Endothelial cell of umbilical vein (primary cell): ENCODE data around the gene SEH1L. TPM values are rescaled to one million over a fixed set of nuclear protein-coding genes. Genes with fewer than 3 reads are reported as not detected.

Source experiments
- BruUV-seq: library from RNA; stranded (reverse); fragments of 400-500 nt; replicated peaks from 2 replicates; lab custom pipeline; 2021; lab: Mats Ljungman, UMichigan
- CTCF ChIA-PET: fragments of 300-600, 350-600 bp; sonication (Branson Sonifier 250); formaldehyde crosslinking; loops from one replicate; lab custom pipeline; 2021; ENCODE audit warnings: antibody characterized with exemption, inconsistent platforms; lab: Charles Lee
- POLR2A ChIA-PET: fragments of 300-600, 350-600 bp; sonication (Branson Sonifier 250); formaldehyde crosslinking; loops from one replicate; lab custom pipeline; 2021; ENCODE audit warnings: antibody characterized with exemption, inconsistent platforms; lab: Charles Lee
- DNase-seq: peaks from one replicate; pipeline ENCODE4 v3.0.0-alpha.2; 2011; ENCODE audit warnings: low read depth, low spot score
- FAIRE-seq: peaks from 2 replicates; lab custom pipeline; 2011; peaks lifted over from hg19 to GRCh38; lab: Jason Lieb, UNC
- H2AFZ ChIP-seq: 2 replicates; pipeline ENCODE4 v1.6.0; 2012; ENCODE audit warnings: low read depth, low read length, control low read depth, inconsistent platforms
- H3K27ac ChIP-seq: 2 replicates; pipeline ENCODE4 v1.5.1; 2011; ENCODE audit warnings: low read depth, mild to moderate bottlenecking, control low read depth, low read length, moderate library complexity; ENCODE audit not compliant: insufficient read depth
- H3K27me3 ChIP-seq, 2 experiments: 2 replicates each; pipeline versions ENCODE4 v1.6.0 to v1.6.1; 2011; ENCODE audit warnings: low read length in 2 of 2, mixed read lengths in 1 of 2; ENCODE audit not compliant: control insufficient read depth in 2 of 2, insufficient read depth in 2 of 2
- H3K36me3 ChIP-seq, 2 experiments: 2 replicates in 1 of 2; 3 replicates in 1 of 2; pipeline ENCODE4 v1.5.1; 2011; ENCODE audit warnings: low read length in 2 of 2, mild to moderate bottlenecking in 1 of 2, moderate library complexity in 1 of 2; ENCODE audit not compliant: control insufficient read depth in 2 of 2, insufficient read depth in 2 of 2; ENCODE audit errors: extremely low read depth in 1 of 2
- H3K4me1 ChIP-seq: 3 replicates; pipeline ENCODE4 v1.5.1; 2011; ENCODE audit warnings: mild to moderate bottlenecking, low read length; ENCODE audit not compliant: control insufficient read depth, insufficient read depth; ENCODE audit errors: extremely low read depth
- H3K4me2 ChIP-seq: 2 replicates; pipeline ENCODE4 v1.6.1; 2011; ENCODE audit warnings: low read length, control low read depth, mixed read lengths; ENCODE audit not compliant: insufficient read depth
- H3K4me3 ChIP-seq, 3 experiments: fragments of 200-600 bp in 1 of 3; sonication (generic), shearing (Covaris generic) in 1 of 3; replicated peaks in 1 of 3; 2 replicates each; pipeline ENCODE4 v1.5.1; 2011 to 2016; ENCODE audit warnings: control low read depth in 3 of 3, low read length in 3 of 3, mild to moderate bottlenecking in 2 of 3, inconsistent platforms in 1 of 3, low read depth in 1 of 3, moderate library complexity in 1 of 3; ENCODE audit not compliant: insufficient read depth in 1 of 3
- H3K79me2 ChIP-seq: 2 replicates; pipeline ENCODE4 v1.6.0; 2012; ENCODE audit warnings: low read length, inconsistent platforms; ENCODE audit not compliant: control insufficient read depth, insufficient read depth
- H3K9ac ChIP-seq: replicated peaks from 2 replicates; pipeline ENCODE3; 2011; ENCODE audit warnings: low read length, control low read depth; ENCODE audit not compliant: insufficient read depth; ENCODE audit errors: extremely low read depth
- H3K9me1 ChIP-seq: replicated peaks from 3 replicates; pipeline ENCODE4 v1.6.0; 2011; ENCODE audit warnings: mild to moderate bottlenecking, low read length; ENCODE audit not compliant: control insufficient read depth, insufficient read depth; ENCODE audit errors: extremely low read depth
- H3K9me3 ChIP-seq: replicated peaks from 2 replicates; pipeline ENCODE4 v1.5.1; 2012; ENCODE audit warnings: low read length, inconsistent platforms; ENCODE audit not compliant: control insufficient read depth, insufficient read depth
- H4K20me1 ChIP-seq: replicated peaks from 2 replicates; pipeline ENCODE3; 2011; ENCODE audit warnings: mild to moderate bottlenecking, low read length; ENCODE audit not compliant: control insufficient read depth, insufficient read depth; ENCODE audit errors: extremely low read depth
- CTCF ChIP-seq, 2 donors: IDR thresholded peaks; 1 replicate in 1 of 2; 2 replicates in 1 of 2; pipeline ENCODE4 v1.5.1; 2011; ENCODE audit warnings: low read length in 2 of 2, mild to moderate bottlenecking in 2 of 2, moderate library complexity in 2 of 2, control low read depth in 1 of 2, inconsistent platforms in 1 of 2, low read depth in 1 of 2; ENCODE audit not compliant: insufficient read depth in 1 of 2; ENCODE audit errors: extremely low read depth in 1 of 2
- EZH2 ChIP-seq: IDR thresholded peaks from 2 replicates; pipeline ENCODE4 v1.6.1; 2012; ENCODE audit warnings: borderline replicate concordance, low read depth, mild to moderate bottlenecking, moderate library complexity, low read length, inconsistent platforms; ENCODE audit not compliant: severe bottlenecking
- FOS ChIP-seq: IDR thresholded peaks from 2 replicates; pipeline ENCODE4 v1.6.1; 2011; ENCODE audit warnings: mild to moderate bottlenecking, low read length, moderate library complexity, borderline replicate concordance; ENCODE audit not compliant: insufficient read depth
- GATA2 ChIP-seq: IDR thresholded peaks from 2 replicates; pipeline ENCODE4 v1.7.0; 2011; ENCODE audit warnings: low read depth, mild to moderate bottlenecking, moderate library complexity, mixed read lengths, low read length; ENCODE audit not compliant: insufficient read length, insufficient read depth
- JUN ChIP-seq: IDR thresholded peaks from 2 replicates; pipeline ENCODE4 v1.6.1; 2011; ENCODE audit warnings: borderline replicate concordance, low read depth; ENCODE audit not compliant: insufficient read length, insufficient read depth
- MAX ChIP-seq: IDR thresholded peaks from 2 replicates; pipeline ENCODE4 v1.6.1; 2011; ENCODE audit not compliant: insufficient read depth, insufficient read length
- MYC ChIP-seq: IDR thresholded peaks from one replicate; pipeline ENCODE4 v1.6.1; 2011; ENCODE audit warnings: mild to moderate bottlenecking, low read depth, low read length
- POLR2A ChIP-seq: IDR thresholded peaks from 2 replicates; pipeline ENCODE4 v1.6.1; 2012; ENCODE audit warnings: low read depth, mild to moderate bottlenecking, control low read depth, low read length
- POLR2AphosphoS5 ChIP-seq: IDR thresholded peaks from 2 replicates; pipeline ENCODE4 v1.6.1; 2012; ENCODE audit warnings: low read depth, mild to moderate bottlenecking, control low read depth, low read length, moderate library complexity; ENCODE audit not compliant: insufficient read depth
- dilution Hi-C: fragments of 300-500 bp; cut with MboI; formaldehyde crosslinking; loops from one replicate; pipeline ENCODE4 v1.15.0; 2019; ENCODE audit warnings: low sequenced_read_pairs; ENCODE audit not compliant: extremely low pct_ligation_motif_present
- intact Hi-C: fragments of 100-400 bp; cut with micrococcal nuclease; formaldehyde crosslinking; loops from one replicate; pipeline ENCODE4 v1.10.0; 2022
- polyA plus RNA-seq, 4 experiments: library from polyadenylated mRNA; depleted of rRNA in 3 of 4; stranded (reverse) in 3 of 4; unstranded in 1 of 4; fragments of >200 nt; gene quantifications; 2 replicates each; pipeline versions ENCODE4 v1.2.1 to v1.2.3, GENCODE V29; 2011 to 2012; ENCODE audit warnings: missing spikeins in 1 of 4
- total RNA-seq: library from RNA; stranded (reverse); gene quantifications from 2 replicates; pipeline ENCODE4 v1.2.3, GENCODE V29; 2021

SEH1L gene
- total and polyA plus RNA-seq, 2 donors (not counting 3 experiments of a cell fraction or from before 2014, with no cell fraction given): 19.8 to 42.8 TPM

- H2AFZ ChIP-seq: no peak overlapping the region
- FAIRE-seq (no peak), DNase-seq (no peak)
- no peaks in the 10 kb centered on the region for H3K9me1 ChIP-seq
- intact Hi-C loops (no loop called here), dilution Hi-C loops (no loop called here)
- BruUV-seq: no TSS peak
- no peak overlapping the region for H3K4me3 ChIP-seq
- H3K4me1 ChIP-seq: no peaks in the 10 kb centered on the region
- H3K27ac ChIP-seq: no peak overlapping the region
- TF ChIP-seq POLR2A: no peak
- no peak for TF ChIP-seq MYC
- TF ChIP-seq JUN: no peak
- TF ChIP-seq EZH2: no peak
- no peak for TF ChIP-seq POLR2AphosphoS5
- TF ChIP-seq CTCF (IDR thresholded peaks at IDR 0.05; ENCODE audit: extremely low read depth in 1 of 2, insufficient read depth in 1 of 2, low read depth in 1 of 2, low read length in 2 of 2): no peak
- TF ChIP-seq FOS: no peak
- TF ChIP-seq MAX: no peak
- TF ChIP-seq GATA2: no peak
- H3K27me3 ChIP-seq: no peaks in the 10 kb centered on the region
- H3K36me3 ChIP-seq: peaks cover 0 to 8% of the 10 kb centered on the region in 2 experiments
- no peaks in the 10 kb centered on the region for H3K9me3 ChIP-seq
- no peak overlapping the region for H3K9ac ChIP-seq
- H3K4me2 ChIP-seq: no peak overlapping the region
- H3K79me2 ChIP-seq: peaks cover 35% of the 10 kb centered on the region
- H4K20me1 ChIP-seq: no peaks in the 10 kb centered on the region
- CTCF ChIA-PET: interaction anchor here (1.0 to 2.6 kb wide), 4 partner anchors 31 to 625 kb away, joined by 3 to 21 read pairs (median 4); no protein-coding TSS in a partner anchor
- POLR2A ChIA-PET: no interaction called here
Observed at GRCh38 chr18:13005289-13005688, 57.5 kb downstream of the SEH1L start.
